GM13976 (cell line): ENCODE data around the gene QKI.

Experiments used
- DNase-seq: peaks from one replicate; pipeline ENCODE4 v3.0.0; 2012; ENCODE audit warnings: low spot score
- in situ Hi-C: fragments of 300-500 bp; cut with MboI; formaldehyde crosslinking; loops from one replicate; pipeline ENCODE4 v1.12.0; 2022; ENCODE audit warnings: low sequenced_read_pairs, mixed read lengths, inconsistent platforms; ENCODE audit not compliant: unreplicated experiment
- TF ChIP-seq, protein P1 (sequence below): IDR thresholded peaks from 2 replicates; pipeline ENCODE4 v1.5.1; 2012; ENCODE audit warnings: borderline replicate concordance, mild to moderate bottlenecking; ENCODE audit not compliant: insufficient read depth; ENCODE audit errors: extremely low read depth, missing control alignments, control extremely low read depth

Gene QKI

GRCh38 chr6:163463180-163463579 is 48.7 kb downstream of the QKI start:
- TF ChIP-seq, protein P1, sequence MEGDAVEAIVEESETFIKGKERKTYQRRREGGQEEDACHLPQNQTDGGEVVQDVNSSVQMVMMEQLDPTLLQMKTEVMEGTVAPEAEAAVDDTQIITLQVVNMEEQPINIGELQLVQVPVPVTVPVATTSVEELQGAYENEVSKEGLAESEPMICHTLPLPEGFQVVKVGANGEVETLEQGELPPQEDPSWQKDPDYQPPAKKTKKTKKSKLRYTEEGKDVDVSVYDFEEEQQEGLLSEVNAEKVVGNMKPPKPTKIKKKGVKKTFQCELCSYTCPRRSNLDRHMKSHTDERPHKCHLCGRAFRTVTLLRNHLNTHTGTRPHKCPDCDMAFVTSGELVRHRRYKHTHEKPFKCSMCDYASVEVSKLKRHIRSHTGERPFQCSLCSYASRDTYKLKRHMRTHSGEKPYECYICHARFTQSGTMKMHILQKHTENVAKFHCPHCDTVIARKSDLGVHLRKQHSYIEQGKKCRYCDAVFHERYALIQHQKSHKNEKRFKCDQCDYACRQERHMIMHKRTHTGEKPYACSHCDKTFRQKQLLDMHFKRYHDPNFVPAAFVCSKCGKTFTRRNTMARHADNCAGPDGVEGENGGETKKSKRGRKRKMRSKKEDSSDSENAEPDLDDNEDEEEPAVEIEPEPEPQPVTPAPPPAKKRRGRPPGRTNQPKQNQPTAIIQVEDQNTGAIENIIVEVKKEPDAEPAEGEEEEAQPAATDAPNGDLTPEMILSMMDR, result no peak
- in situ Hi-C loops, result no loop called here
- DNase-seq, result no peak

GRCh38 chr6:163463795-163464194 is 49.3 kb downstream of the QKI start:
- TF ChIP-seq, protein P1, result no peak
- in situ Hi-C loops, result no loop called here
- DNase-seq, result no peak

DNA sequence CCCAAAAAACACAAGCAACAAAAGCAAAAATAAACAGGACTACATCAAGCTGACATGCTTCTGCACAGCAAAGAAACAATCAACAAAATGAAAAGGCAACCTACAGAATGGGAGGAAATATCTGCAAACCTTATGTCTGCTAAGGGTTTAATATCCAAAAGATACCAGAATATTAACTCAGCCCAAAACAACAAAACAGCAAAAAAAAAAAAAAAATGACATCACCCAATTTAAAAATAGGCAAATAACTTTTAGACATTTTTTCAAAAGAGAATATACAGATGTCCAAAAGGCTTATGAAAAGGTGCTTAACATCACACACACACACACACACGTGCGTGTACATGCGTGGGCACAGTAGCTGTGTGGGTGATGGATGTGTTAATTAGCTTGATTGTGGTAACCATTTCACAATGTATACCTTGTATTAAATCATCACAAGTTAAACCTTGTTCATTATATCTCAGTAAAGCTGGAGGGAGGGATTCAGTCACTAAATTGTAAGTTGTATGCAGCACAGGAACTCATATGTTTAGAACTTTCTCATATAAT is 52.4 kb downstream of the QKI start:
- TF ChIP-seq, protein P1, result no peak
- DNase-seq, result no peak

GRCh38 chr6:163468738-163469137 is 54.2 kb downstream of the QKI start:
- DNase-seq, result no peak
- in situ Hi-C loops, result no loop called here
- TF ChIP-seq, protein P1, result no peak

More for the DNA sequence above, 52.4 kb downstream of the QKI start:
- in situ Hi-C loops, result no loop called here

- DNase-seq, result no peak
- in situ Hi-C loops, result no loop called here
Measured at GRCh38 chr6:163469459-163469985, 55.0 kb downstream of the QKI start.

GRCh38 chr6:163470611-163471010 is 56.1 kb downstream of the QKI start:
- no peak for DNase-seq
- in situ Hi-C loops, result no loop called here
- TF ChIP-seq, protein P1, result no peak

More at GRCh38 chr6:163469459-163469985, 55.0 kb downstream of the QKI start:
- TF ChIP-seq, protein P1, result no peak
